Thoracic aorta (tissue), 2 donors: ENCODE data around the gene USP48. TPM values are rescaled to one million over a fixed set of nuclear protein-coding genes. Genes with fewer than 3 reads are reported as not detected.

Experiments used
- ATAC-seq: fragments of 150-250 bp; one replicate; pipeline ENCODE4 v1.8.0; 2017; ENCODE audit warnings: low read depth; ENCODE audit not compliant: insufficient number of reproducible peaks, low FRiP score
- DNase-seq: peaks from one replicate; pipeline ENCODE4 v3.0.0-alpha.2; 2020; ENCODE audit warnings: low spot score
- H3K27ac ChIP-seq, 2 donors: fragments of 200-600 bp; sonication (generic); 1 replicate in 1 of 2; 2 replicates in 1 of 2; pipeline ENCODE4 v1.5.1; 2016; ENCODE audit warnings: mild to moderate bottlenecking in 2 of 2, moderate library complexity in 2 of 2
- H3K27me3 ChIP-seq: fragments of 200-600 bp; sonication (generic); replicated peaks from 2 replicates; pipeline ENCODE4 v1.6.0; 2016; ENCODE audit warnings: mild to moderate bottlenecking; ENCODE audit not compliant: insufficient read depth
- H3K36me3 ChIP-seq: fragments of 200-600 bp; sonication (generic); one replicate; pipeline ENCODE4 v1.5.1; 2016
- H3K4me1 ChIP-seq, 2 donors: fragments of 200-600 bp; sonication (generic); 1 replicate in 1 of 2; 2 replicates in 1 of 2; pipeline versions ENCODE4 v1.5.1 to v1.6.0; 2016; ENCODE audit warnings: low read depth in 2 of 2, mild to moderate bottlenecking in 1 of 2; ENCODE audit not compliant: control insufficient read depth in 1 of 2
- H3K4me3 ChIP-seq: fragments of 200-600 bp; sonication (generic); 2 replicates; pipeline ENCODE4 v1.5.1; 2016; ENCODE audit warnings: mild to moderate bottlenecking
- H3K9me3 ChIP-seq: fragments of 200-600 bp; sonication (generic); 2 replicates; pipeline ENCODE4 v1.5.1; 2016
- total RNA-seq, 2 donors: library from RNA; depleted of rRNA; stranded (reverse); fragments of >200 nt; gene quantifications; one replicate each; pipeline versions ENCODE4 v1.1.0 to v1.2.3, GENCODE V29; 2016
- TF ChIP-seq, protein P1 (sequence below): fragments of 200-600 bp; sonication (generic); IDR thresholded peaks from one replicate; pipeline ENCODE4 v1.5.1; 2019; ENCODE audit warnings: antibody characterized with exemption

USP48 gene
- total RNA-seq, 2 donors from 2014 or later = 48.9 to 77.5 TPM

- H3K27ac ChIP-seq = no peak overlapping the region
- H3K27me3 ChIP-seq = no peaks in the 10 kb centered on the region
- no peak overlapping the region for H3K4me3 ChIP-seq
- TF ChIP-seq, protein P1, sequence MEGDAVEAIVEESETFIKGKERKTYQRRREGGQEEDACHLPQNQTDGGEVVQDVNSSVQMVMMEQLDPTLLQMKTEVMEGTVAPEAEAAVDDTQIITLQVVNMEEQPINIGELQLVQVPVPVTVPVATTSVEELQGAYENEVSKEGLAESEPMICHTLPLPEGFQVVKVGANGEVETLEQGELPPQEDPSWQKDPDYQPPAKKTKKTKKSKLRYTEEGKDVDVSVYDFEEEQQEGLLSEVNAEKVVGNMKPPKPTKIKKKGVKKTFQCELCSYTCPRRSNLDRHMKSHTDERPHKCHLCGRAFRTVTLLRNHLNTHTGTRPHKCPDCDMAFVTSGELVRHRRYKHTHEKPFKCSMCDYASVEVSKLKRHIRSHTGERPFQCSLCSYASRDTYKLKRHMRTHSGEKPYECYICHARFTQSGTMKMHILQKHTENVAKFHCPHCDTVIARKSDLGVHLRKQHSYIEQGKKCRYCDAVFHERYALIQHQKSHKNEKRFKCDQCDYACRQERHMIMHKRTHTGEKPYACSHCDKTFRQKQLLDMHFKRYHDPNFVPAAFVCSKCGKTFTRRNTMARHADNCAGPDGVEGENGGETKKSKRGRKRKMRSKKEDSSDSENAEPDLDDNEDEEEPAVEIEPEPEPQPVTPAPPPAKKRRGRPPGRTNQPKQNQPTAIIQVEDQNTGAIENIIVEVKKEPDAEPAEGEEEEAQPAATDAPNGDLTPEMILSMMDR = no peak
- H3K9me3 ChIP-seq = no peaks in the 10 kb centered on the region
- no peak for DNase-seq
- H3K4me1 ChIP-seq = no peaks in the 10 kb centered on the region
- no peak for ATAC-seq
- H3K36me3 ChIP-seq = peaks cover 30% of the 10 kb centered on the region
Observed at GRCh38 chr1:21724098-21724497, 58.9 kb downstream of the USP48 start.

DNA sequence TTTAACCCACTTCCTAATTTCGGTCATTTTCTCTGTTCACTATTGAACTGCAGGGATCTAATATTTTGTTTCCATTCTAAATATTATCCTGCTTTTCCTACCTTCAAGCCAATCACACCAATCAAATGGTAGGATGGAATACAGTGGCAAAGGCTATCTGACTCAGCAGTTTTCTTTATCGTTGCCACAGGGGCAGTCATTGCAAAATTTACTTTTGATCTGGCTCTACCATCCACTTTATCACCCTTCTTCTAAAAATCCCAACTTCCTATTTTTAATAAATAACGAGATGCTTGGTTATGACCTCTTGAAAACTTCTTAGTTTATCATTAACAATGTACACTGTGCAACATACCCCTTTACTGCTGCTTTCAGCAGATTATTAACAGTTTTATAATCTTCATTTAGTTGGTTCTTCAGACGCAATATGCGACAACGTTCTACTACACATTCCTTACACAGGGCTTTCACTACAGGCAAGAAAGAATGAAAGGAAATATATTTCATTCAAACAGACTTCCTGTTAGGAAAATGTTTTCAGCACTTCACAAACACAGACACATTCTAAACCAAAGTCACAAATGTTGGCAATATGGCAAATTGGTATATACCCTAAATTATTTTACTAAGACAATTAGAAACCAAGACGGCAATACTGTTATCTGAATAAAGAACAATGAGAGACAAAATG, 61.5 kb downstream of the USP48 start:
- Histone ChIP-seq H3K4me3 (no peak overlapping the region), H3K36me3 (peaks cover 35% of the 10 kb centered on the region), H3K27ac (no peak overlapping the region), H3K9me3 (no peaks in the 10 kb centered on the region), H3K4me1 (no peaks in the 10 kb centered on the region), H3K27me3 (no peaks in the 10 kb centered on the region)
- ATAC-seq (no peak), DNase-seq (no peak)
- TF ChIP-seq, protein P1 = no peak

GRCh38 chr1:21716169-21716568, 66.8 kb downstream of the USP48 start:
- Histone ChIP-seq H3K27me3 (no peaks in the 10 kb centered on the region), H3K27ac (no peak overlapping the region), H3K4me1 (no peaks in the 10 kb centered on the region), H3K9me3 (no peaks in the 10 kb centered on the region), H3K4me3 (no peak overlapping the region), H3K36me3 (peaks cover 60% of the 10 kb centered on the region)
- DNase-seq (no peak), ATAC-seq (no peak)
- TF ChIP-seq, protein P1 = no peak

- Histone ChIP-seq H3K9me3 (no peaks in the 10 kb centered on the region), H3K36me3 (peaks cover 51% of the 10 kb centered on the region)
- ATAC-seq = no peak
Observed at GRCh38 chr1:21707891-21708290, 75.1 kb downstream of the USP48 start.

DNA sequence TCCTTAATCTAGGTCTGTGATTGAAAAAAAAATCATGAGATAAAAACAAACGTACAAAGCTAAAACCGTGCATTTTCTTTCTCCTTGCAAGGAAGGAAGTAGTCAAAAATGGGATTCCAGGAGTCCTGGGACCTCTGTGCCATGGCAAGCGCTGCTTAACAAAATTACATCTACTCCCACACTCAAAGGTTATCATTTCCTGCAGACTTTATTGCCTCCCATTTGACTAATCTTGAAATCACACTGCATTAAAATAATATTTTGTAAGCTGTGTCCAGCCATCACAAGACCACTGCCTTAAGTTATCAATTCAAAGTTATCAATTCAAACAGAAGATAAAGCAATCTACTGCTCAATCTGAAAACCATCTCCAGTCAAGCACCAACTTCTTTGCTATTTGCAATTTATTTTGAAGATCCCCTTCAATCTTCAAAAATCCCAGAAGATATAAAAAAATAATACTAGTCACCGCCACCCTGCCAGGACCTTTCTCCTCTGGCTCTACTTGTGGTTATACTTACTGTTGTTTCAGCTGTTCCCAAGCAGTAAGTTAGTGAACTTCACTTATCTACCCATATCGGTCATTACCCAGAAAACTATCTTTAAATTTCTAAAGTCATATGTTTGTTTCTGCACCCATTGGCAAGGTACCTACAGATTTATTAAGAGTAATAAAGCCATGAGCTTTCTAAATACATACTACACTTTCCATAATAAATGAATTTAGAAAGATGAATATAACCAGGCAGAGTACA, 75.7 kb downstream of the USP48 start:
- H3K36me3 ChIP-seq = peaks cover 57% of the 10 kb centered on the region
- H3K27ac ChIP-seq = no peak overlapping the region
- H3K9me3 ChIP-seq = no peaks in the 10 kb centered on the region
- H3K27me3 ChIP-seq = no peaks in the 10 kb centered on the region
- no peaks in the 10 kb centered on the region for H3K4me1 ChIP-seq
- ATAC-seq = no peak
- no peak overlapping the region for H3K4me3 ChIP-seq
- TF ChIP-seq, protein P1 = no peak
- no peak for DNase-seq

More at GRCh38 chr1:21707891-21708290, 75.1 kb downstream of the USP48 start:
- no peaks in the 10 kb centered on the region for H3K4me1 ChIP-seq
- no peaks in the 10 kb centered on the region for H3K27me3 ChIP-seq
- DNase-seq = no peak
- TF ChIP-seq, protein P1 = no peak
- no peak overlapping the region for H3K4me3 ChIP-seq
- H3K27ac ChIP-seq = no peak overlapping the region
